ENCODE measurements around the gene RNF19B.

The RNF19B gene

GRCh38 chr1:32966900-32967299 is 2.3 kb upstream of the RNF19B start:
- no peak for DNase-seq

GRCh38 chr1:32965251-32965747 is 690 bp upstream of the RNF19B start:
- no peak for DNase-seq

- DNase-seq = no peak
Measured at GRCh38 chr1:32963746-32964460, 706 bp downstream of the RNF19B start.

GRCh38 chr1:32962248-32962896 is 2.2 kb downstream of the RNF19B start:
- DNase-seq = no peak

- no peak for DNase-seq
Measured at GRCh38 chr1:32960819-32961355, 3.7 kb downstream of the RNF19B start.

- no peak for DNase-seq
Measured at GRCh38 chr1:32960342-32960741, 4.3 kb downstream of the RNF19B start.

- DNase-seq = no peak
Measured at GRCh38 chr1:32958827-32959226, 5.8 kb downstream of the RNF19B start.

GRCh38 chr1:32957017-32957416 is 7.6 kb downstream of the RNF19B start:
- DNase-seq = no peak

- DNase-seq = no peak
Measured at GRCh38 chr1:32954168-32954567, 10.4 kb downstream of the RNF19B start.

- no peak for DNase-seq
Measured at GRCh38 chr1:32953495-32953894, 11.1 kb downstream of the RNF19B start.

GRCh38 chr1:32949519-32949918 is 15.1 kb downstream of the RNF19B start:
- DNase-seq = no peak

GRCh38 chr1:32948905-32949304 is 15.7 kb downstream of the RNF19B start:
- DNase-seq = no peak

GRCh38 chr1:32948390-32948722 is 16.3 kb downstream of the RNF19B start:
- DNase-seq = no peak

- DNase-seq = no peak
Measured at GRCh38 chr1:32947669-32948389, 16.8 kb downstream of the RNF19B start.

- no peak for DNase-seq
Measured at GRCh38 chr1:32946413-32946812, 18.2 kb downstream of the RNF19B start.

GRCh38 chr1:32944180-32944579 is 20.4 kb downstream of the RNF19B start:
- DNase-seq = no peak

GRCh38 chr1:32939655-32940371 is 24.8 kb downstream of the RNF19B start:
- peak; percentile 88 for DNase-seq

- DNase-seq = no peak
Measured at GRCh38 chr1:32937061-32937460, 27.5 kb downstream of the RNF19B start.

GRCh38 chr1:32934535-32934934 is 30.1 kb downstream of the RNF19B start:
- DNase-seq = no peak

- DNase-seq = no peak
Measured at GRCh38 chr1:32933742-32934322, 30.8 kb downstream of the RNF19B start.

- DNase-seq = no peak
Measured at GRCh38 chr1:32931760-32932159, 32.8 kb downstream of the RNF19B start.

GRCh38 chr1:32929366-32929765 is 35.2 kb downstream of the RNF19B start:
- no peak for DNase-seq

- DNase-seq = no peak
Measured at GRCh38 chr1:32928715-32929114, 35.9 kb downstream of the RNF19B start.

All from DMS 273 treated with DMSO at 0.1 percent for 48 hours (cell line).